Activated B cell treated with CpG ODN at 0.5 μM for 24 hours (primary cell): ENCODE data around the gene LEFTY2. TPM values are rescaled to one million over a fixed set of nuclear protein-coding genes. Genes with fewer than 3 reads are reported as not detected.

Experiments
- ATAC-seq: fragments of 200-7000 bp; cut with Tn5 transposase; one replicate; pipeline ENCODE4 v1.10.0; 2021; ENCODE audit warnings: low read depth, mild to moderate bottlenecking, moderate library complexity
- CTCF ChIA-PET: fragments of 350-600 bp; sonication (Branson Sonifier 250); formaldehyde crosslinking; loops from one replicate; lab custom pipeline; 2021; ENCODE audit warnings: antibody characterized with exemption; lab: Charles Lee
- POLR2A ChIA-PET: fragments of 350-600 bp; sonication (Branson Sonifier 250); formaldehyde crosslinking; loops from one replicate; lab custom pipeline; 2021; ENCODE audit warnings: antibody characterized with exemption; lab: Charles Lee
- DNase-seq: peaks from one replicate; pipeline ENCODE4 v3.0.0; 2022
- H3K27ac Mint-ChIP-seq: one replicate; pipeline ENCODE4 v1.8.0; 2020; ENCODE audit warnings: mixed read lengths
- H3K27me3 Mint-ChIP-seq: one replicate; pipeline ENCODE4 v1.8.0; 2021; ENCODE audit warnings: mixed read lengths
- H3K36me3 Mint-ChIP-seq: one replicate; pipeline ENCODE4 v1.8.0; 2021; ENCODE audit warnings: low read depth, mixed read lengths
- H3K4me1 Mint-ChIP-seq: one replicate; pipeline ENCODE4 v1.8.0; 2021; ENCODE audit warnings: mixed read lengths
- H3K4me3 Mint-ChIP-seq: one replicate; pipeline ENCODE4 v1.8.0; 2020; ENCODE audit warnings: mild to moderate bottlenecking, mixed read lengths
- H3K9me3 Mint-ChIP-seq: one replicate; pipeline ENCODE4 v1.8.0; 2020; ENCODE audit warnings: mixed read lengths
- intact Hi-C: fragments of 100-400 bp; cut with micrococcal nuclease; formaldehyde crosslinking; loops from one replicate; pipeline ENCODE4 v1.15.1; 2024
- total RNA-seq: library from RNA; stranded (reverse); gene quantifications from 2 replicates; pipeline ENCODE4 v1.2.3, GENCODE V29; 2022
- TF ChIP-seq, protein P1 (sequence below): fragments of 200-600 bp; IDR thresholded peaks from one replicate; pipeline ENCODE4 v1.8.0; 2022; ENCODE audit warnings: antibody characterized with exemption, mild to moderate bottlenecking

The LEFTY2 gene
- total RNA-seq, 1 donor from 2014 or later = not detected

DNA sequence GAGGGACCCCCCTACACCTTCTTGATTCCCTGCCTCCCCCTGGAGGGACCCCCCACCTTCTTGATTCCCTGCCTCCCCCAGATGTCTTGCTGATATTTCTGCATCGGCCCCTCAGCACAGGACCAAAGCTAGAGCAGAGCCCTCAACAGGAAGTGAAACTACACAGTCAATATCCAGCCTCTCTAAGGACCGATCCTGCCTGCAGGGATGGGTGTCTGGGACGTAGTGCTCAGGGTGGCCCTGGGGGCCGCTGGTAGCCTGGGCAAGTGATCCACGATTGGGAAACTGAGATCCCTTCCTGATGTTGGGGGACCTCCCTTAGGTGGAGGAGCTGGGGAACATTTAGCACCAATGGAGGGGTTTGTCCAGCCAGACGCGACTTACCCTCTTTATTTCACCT lies 3.9 kb upstream of the LEFTY2 start:
- ATAC-seq (peak; percentile 91), DNase-seq (no peak)
- ChIA-PET CTCF (interaction anchor here (0.7 to 1.3 kb wide), 4 partner anchors 18 to 470 kb away, joined by 3 to 4 read pairs (median 4); no protein-coding TSS in a partner anchor), POLR2A (interaction anchor here (0.6 to 1.3 kb wide), 3 partner anchors 21 to 478 kb away, joined by 3 to 5 read pairs (median 4); partner anchors contain the start of gene PYCR2)
- Mint-ChIP-seq H3K36me3 (no peaks in the 10 kb centered on the region), H3K4me3 (no peak overlapping the region), H3K9me3 (no peaks in the 10 kb centered on the region), H3K27ac (no peak overlapping the region), H3K4me1 (peaks cover 9% of the 10 kb centered on the region), H3K27me3 (peaks cover 22% of the 10 kb centered on the region)
- intact Hi-C loops = no loop called here
- TF ChIP-seq, protein P1, sequence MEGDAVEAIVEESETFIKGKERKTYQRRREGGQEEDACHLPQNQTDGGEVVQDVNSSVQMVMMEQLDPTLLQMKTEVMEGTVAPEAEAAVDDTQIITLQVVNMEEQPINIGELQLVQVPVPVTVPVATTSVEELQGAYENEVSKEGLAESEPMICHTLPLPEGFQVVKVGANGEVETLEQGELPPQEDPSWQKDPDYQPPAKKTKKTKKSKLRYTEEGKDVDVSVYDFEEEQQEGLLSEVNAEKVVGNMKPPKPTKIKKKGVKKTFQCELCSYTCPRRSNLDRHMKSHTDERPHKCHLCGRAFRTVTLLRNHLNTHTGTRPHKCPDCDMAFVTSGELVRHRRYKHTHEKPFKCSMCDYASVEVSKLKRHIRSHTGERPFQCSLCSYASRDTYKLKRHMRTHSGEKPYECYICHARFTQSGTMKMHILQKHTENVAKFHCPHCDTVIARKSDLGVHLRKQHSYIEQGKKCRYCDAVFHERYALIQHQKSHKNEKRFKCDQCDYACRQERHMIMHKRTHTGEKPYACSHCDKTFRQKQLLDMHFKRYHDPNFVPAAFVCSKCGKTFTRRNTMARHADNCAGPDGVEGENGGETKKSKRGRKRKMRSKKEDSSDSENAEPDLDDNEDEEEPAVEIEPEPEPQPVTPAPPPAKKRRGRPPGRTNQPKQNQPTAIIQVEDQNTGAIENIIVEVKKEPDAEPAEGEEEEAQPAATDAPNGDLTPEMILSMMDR = no peak

DNA sequence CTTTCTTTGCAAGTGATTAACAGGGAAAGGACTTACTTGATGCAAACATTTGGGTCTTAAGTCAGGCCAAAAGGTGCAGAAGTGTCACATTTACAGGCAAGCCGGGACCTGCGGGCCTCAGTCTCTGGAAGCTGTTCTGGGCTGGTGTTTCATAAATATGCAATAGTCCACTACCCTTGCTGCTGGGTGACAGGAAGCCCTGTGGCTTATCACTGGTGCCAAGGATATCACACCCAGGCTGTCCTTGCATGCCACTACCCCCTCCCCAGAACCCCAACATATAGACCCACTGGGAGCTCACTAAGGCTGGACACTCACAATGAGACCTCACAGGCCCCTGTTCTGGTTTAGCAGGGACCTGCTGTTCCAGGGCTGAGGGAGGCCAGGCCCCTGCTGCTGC lies 3.4 kb upstream of the LEFTY2 start:
- ATAC-seq (no peak), DNase-seq (no peak)
- Mint-ChIP-seq H3K4me3 (no peak overlapping the region), H3K4me1 (peaks cover 9% of the 10 kb centered on the region), H3K27me3 (peaks cover 21% of the 10 kb centered on the region), H3K9me3 (no peaks in the 10 kb centered on the region), H3K27ac (no peak overlapping the region), H3K36me3 (no peaks in the 10 kb centered on the region)
- ChIA-PET CTCF (interaction anchor here (0.7 to 1.0 kb wide), 3 partner anchors 19 to 470 kb away, joined by 3 to 4 read pairs (median 3); no protein-coding TSS in a partner anchor), POLR2A (interaction anchor here (1.3 kb wide), 1 partner anchor 477 kb away, joined by 3 read pairs; no protein-coding TSS in a partner anchor)
- TF ChIP-seq, protein P1 = no peak
- intact Hi-C loops = no loop called here

DNA sequence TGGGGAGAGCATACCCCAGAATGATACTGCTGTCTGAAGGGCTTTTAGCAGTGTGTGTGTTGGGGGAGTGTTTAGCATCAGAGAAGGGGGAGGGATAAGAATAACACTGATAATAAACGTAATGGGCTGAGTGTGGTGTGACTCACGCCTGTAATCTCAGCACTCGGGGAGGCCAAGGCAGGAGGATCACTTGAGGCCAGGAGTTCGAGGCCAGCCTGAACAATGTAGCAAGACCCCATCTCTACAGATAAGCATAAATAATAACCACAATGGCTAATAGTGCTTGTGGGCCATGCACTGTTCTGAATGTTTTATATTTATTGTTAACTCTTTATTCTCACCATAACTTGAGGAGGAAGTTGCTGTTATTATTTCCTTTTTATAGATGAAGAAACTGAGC lies 2.6 kb upstream of the LEFTY2 start:
- Mint-ChIP-seq H3K9me3 (no peaks in the 10 kb centered on the region), H3K4me3 (no peak overlapping the region), H3K4me1 (peaks cover 9% of the 10 kb centered on the region), H3K36me3 (no peaks in the 10 kb centered on the region), H3K27me3 (peaks cover 15% of the 10 kb centered on the region), H3K27ac (no peak overlapping the region)
- POLR2A ChIA-PET = interaction anchor here (1.3 kb wide), 1 partner anchor 477 kb away, joined by 3 read pairs; no protein-coding TSS in a partner anchor
- CTCF ChIA-PET = no interaction called here
- DNase-seq (no peak), ATAC-seq (no peak)
- TF ChIP-seq, protein P1 = no peak
- intact Hi-C loops = no loop called here

DNA sequence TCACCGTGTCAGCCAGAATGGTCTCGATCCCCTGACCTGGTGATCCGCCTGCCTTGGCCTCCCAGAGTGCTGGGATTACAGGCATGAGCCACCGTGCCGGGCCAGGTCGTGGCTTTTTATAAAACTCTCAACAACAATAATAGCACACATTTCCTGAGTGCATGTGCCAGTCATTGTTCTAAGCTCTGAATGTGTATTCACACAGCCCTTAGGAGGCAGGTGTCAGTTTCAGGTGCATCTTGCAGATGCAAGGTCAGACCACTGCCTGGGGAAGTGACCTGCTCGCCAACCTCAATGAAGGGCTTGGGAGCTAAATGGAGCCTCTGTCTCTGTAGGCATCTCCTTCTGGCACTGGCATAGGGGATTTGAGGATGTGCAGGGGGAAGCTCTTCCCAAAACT lies 1.6 kb upstream of the LEFTY2 start:
- intact Hi-C loops = no loop called here
- POLR2A ChIA-PET = no interaction called here

DNA sequence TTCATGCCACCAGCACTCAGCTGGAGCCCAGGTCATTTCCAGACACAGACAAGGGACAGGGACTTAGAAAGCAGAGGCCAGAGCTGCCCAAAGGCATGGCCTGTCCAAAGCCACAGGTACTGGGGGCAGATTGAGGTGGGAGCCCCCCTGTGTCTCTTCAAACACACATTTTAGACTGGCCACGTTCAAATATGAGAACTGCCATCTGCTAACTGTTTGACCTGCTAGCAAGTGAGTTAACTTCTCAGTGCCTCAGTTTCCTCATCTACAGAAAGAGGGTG lies 862 bp upstream of the LEFTY2 start:
- ChIA-PET CTCF (no interaction called here), POLR2A (no interaction called here)
- Mint-ChIP-seq H3K27me3 (peaks cover 8% of the 10 kb centered on the region), H3K4me1 (peaks cover 9% of the 10 kb centered on the region), H3K36me3 (no peaks in the 10 kb centered on the region), H3K4me3 (no peak overlapping the region), H3K27ac (no peak overlapping the region), H3K9me3 (no peaks in the 10 kb centered on the region)
- ATAC-seq = no peak
- no peak for DNase-seq
- TF ChIP-seq, protein P1 = no peak
- intact Hi-C loops = no loop called here

More for the DNA sequence above, 1.6 kb upstream of the LEFTY2 start:
- CTCF ChIA-PET = no interaction called here
- no peak for ATAC-seq
- H3K36me3 Mint-ChIP-seq = no peaks in the 10 kb centered on the region
- DNase-seq = no peak
- peaks cover 11% of the 10 kb centered on the region for H3K27me3 Mint-ChIP-seq
- TF ChIP-seq, protein P1 = no peak
- H3K4me1 Mint-ChIP-seq = peaks cover 9% of the 10 kb centered on the region
- H3K4me3 Mint-ChIP-seq = no peak overlapping the region
- no peak overlapping the region for H3K27ac Mint-ChIP-seq
- no peaks in the 10 kb centered on the region for H3K9me3 Mint-ChIP-seq
